HepG2 (cell line): ENCODE results near the gene KCTD19. TPM values are rescaled to one million over a fixed set of nuclear protein-coding genes. Genes with fewer than 3 reads are reported as not detected.
A peak's percentile ranks its signal among the peaks of the same experiment; 100 is the strongest.

Source experiments
- KDM3A ChIP-seq: IDR thresholded peaks from 2 replicates; pipeline ENCODE4 v1.6.1; 2018; ENCODE audit warnings: low read depth, missing compliant biosample characterization
- KLF6 ChIP-seq: IDR thresholded peaks from 2 replicates; pipeline ENCODE4 v1.8.0; 2016; ENCODE audit warnings: missing biosample characterization, missing genetic modification reagents
- XBP1 ChIP-seq: sonication (generic); formaldehyde crosslinking; IDR thresholded peaks from 2 replicates; pipeline ENCODE4 v1.5.0; 2020; ENCODE audit warnings: missing genetic modification reagents
- ZBED4 ChIP-seq: sonication (generic); formaldehyde crosslinking; IDR thresholded peaks from 2 replicates; pipeline ENCODE4 v1.4.0; 2020; ENCODE audit warnings: missing genetic modification reagents, borderline replicate concordance
- ZFP36L1 ChIP-seq: sonication (generic); formaldehyde crosslinking; IDR thresholded peaks from 2 replicates; pipeline ENCODE4 v1.8.0; 2022; ENCODE audit warnings: mild to moderate bottlenecking, missing genetic modification reagents, moderate library complexity
- ZNF678 ChIP-seq: sonication (generic); formaldehyde crosslinking; IDR thresholded peaks from 2 replicates; pipeline ENCODE4 v1.4.0; 2020; ENCODE audit warnings: mild to moderate bottlenecking, missing genetic modification reagents
- ZSCAN22 ChIP-seq: sonication (generic); formaldehyde crosslinking; IDR thresholded peaks from 2 replicates; pipeline ENCODE4 v1.4.0; 2020; ENCODE audit warnings: mild to moderate bottlenecking, missing genetic modification reagents
- polyA plus RNA-seq, 8 experiments: library from polyadenylated mRNA; depleted of rRNA in 3 of 8; stranded (reverse) in 7 of 8; unstranded in 1 of 8; fragments of >200 nt; fragmentation: Illumina TruSeq in 4 of 8; extraction: Trizol in 4 of 8; gene quantifications; 2 replicates each; pipeline versions ENCODE4 v1.2.1 to v1.2.3, GENCODE V29; 2011 to 2016; ENCODE audit warnings: low read depth in 4 of 8, missing spikeins in 1 of 8, mixed read lengths in 1 of 8; ENCODE audit not compliant: insufficient read depth in 1 of 8
- total RNA-seq, 5 experiments: library from RNA; depleted of rRNA; stranded (reverse); fragments of >200 nt; fragmentation: Illumina TruSeq; extraction: Trizol; gene quantifications; 2 replicates each; pipeline ENCODE4 v1.2.3, GENCODE V29; 2016; ENCODE audit warnings: low read depth in 1 of 5
- TF ChIP-seq, protein P1 (sequence below): sonication (generic); formaldehyde crosslinking; IDR thresholded peaks from 2 replicates; pipeline ENCODE4 v1.4.0; 2020; ENCODE audit warnings: mild to moderate bottlenecking, missing genetic modification reagents
- TF ChIP-seq, protein P2 (sequence below): sonication (generic); formaldehyde crosslinking; IDR thresholded peaks from 2 replicates; pipeline ENCODE4 v1.4.0; 2020; ENCODE audit warnings: mild to moderate bottlenecking, missing genetic modification reagents, borderline replicate concordance
- TF ChIP-seq, protein P3 (sequence below): IDR thresholded peaks from 2 replicates; pipeline ENCODE4 v1.6.1; 2016; ENCODE audit warnings: low read depth, borderline replicate concordance
- TF ChIP-seq, protein P4 (sequence below): sonication (generic); formaldehyde crosslinking; IDR thresholded peaks from 2 replicates; pipeline ENCODE4 v1.4.0; 2020; ENCODE audit warnings: mild to moderate bottlenecking, missing genetic modification reagents, borderline replicate concordance
- TF ChIP-seq, protein P5 (sequence below): sonication (generic); formaldehyde crosslinking; IDR thresholded peaks from 2 replicates; pipeline ENCODE4 v1.9.0; 2021; ENCODE audit warnings: missing genetic modification reagents, borderline replicate concordance

KCTD19 gene
- total and polyA plus RNA-seq, 2 of the 13 experiments (the other 11 are each of a cell fraction or from before 2014, with no cell fraction given): not detected

- TF ChIP-seq ZBED4 (CRISPR knock-in tag) (no peak), XBP1 (CRISPR knock-in tag) (no peak), KDM3A (CRISPR knock-in tag) (no peak), ZFP36L1 (CRISPR knock-in tag) (no peak), ZSCAN22 (no peak; the same call in 1 of the 2 replicates), KLF6 (CRISPR knock-in tag) (0 out of 2 replicates have a peak, but pooled peaks have one; percentile 1), ZNF678 (CRISPR knock-in tag) (peak; percentile 94; the same call in 1 of the 2 replicates)
- TF ChIP-seq, protein P1, sequence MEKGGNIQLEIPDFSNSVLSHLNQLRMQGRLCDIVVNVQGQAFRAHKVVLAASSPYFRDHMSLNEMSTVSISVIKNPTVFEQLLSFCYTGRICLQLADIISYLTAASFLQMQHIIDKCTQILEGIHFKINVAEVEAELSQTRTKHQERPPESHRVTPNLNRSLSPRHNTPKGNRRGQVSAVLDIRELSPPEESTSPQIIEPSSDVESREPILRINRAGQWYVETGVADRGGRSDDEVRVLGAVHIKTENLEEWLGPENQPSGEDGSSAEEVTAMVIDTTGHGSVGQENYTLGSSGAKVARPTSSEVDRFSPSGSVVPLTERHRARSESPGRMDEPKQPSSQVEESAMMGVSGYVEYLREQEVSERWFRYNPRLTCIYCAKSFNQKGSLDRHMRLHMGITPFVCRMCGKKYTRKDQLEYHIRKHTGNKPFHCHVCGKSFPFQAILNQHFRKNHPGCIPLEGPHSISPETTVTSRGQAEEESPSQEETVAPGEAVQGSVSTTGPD (CRISPR knock-in tag): no peak
- TF ChIP-seq, protein P2, sequence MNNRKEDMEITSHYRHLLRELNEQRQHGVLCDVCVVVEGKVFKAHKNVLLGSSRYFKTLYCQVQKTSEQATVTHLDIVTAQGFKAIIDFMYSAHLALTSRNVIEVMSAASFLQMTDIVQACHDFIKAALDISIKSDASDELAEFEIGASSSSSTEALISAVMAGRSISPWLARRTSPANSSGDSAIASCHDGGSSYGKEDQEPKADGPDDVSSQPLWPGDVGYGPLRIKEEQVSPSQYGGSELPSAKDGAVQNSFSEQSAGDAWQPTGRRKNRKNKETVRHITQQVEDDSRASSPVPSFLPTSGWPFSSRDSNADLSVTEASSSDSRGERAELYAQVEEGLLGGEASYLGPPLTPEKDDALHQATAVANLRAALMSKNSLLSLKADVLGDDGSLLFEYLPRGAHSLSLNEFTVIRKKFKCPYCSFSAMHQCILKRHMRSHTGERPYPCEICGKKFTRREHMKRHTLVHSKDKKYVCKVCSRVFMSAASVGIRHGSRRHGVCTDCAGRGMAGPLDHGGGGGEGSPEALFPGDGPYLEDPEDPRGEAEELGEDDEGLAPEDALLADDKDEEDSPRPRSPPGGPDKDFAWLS (CRISPR knock-in tag): no peak
- TF ChIP-seq, protein P3, sequence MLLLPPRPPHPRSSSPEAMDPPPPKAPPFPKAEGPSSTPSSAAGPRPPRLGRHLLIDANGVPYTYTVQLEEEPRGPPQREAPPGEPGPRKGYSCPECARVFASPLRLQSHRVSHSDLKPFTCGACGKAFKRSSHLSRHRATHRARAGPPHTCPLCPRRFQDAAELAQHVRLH: no peak
- TF ChIP-seq, protein P4, sequence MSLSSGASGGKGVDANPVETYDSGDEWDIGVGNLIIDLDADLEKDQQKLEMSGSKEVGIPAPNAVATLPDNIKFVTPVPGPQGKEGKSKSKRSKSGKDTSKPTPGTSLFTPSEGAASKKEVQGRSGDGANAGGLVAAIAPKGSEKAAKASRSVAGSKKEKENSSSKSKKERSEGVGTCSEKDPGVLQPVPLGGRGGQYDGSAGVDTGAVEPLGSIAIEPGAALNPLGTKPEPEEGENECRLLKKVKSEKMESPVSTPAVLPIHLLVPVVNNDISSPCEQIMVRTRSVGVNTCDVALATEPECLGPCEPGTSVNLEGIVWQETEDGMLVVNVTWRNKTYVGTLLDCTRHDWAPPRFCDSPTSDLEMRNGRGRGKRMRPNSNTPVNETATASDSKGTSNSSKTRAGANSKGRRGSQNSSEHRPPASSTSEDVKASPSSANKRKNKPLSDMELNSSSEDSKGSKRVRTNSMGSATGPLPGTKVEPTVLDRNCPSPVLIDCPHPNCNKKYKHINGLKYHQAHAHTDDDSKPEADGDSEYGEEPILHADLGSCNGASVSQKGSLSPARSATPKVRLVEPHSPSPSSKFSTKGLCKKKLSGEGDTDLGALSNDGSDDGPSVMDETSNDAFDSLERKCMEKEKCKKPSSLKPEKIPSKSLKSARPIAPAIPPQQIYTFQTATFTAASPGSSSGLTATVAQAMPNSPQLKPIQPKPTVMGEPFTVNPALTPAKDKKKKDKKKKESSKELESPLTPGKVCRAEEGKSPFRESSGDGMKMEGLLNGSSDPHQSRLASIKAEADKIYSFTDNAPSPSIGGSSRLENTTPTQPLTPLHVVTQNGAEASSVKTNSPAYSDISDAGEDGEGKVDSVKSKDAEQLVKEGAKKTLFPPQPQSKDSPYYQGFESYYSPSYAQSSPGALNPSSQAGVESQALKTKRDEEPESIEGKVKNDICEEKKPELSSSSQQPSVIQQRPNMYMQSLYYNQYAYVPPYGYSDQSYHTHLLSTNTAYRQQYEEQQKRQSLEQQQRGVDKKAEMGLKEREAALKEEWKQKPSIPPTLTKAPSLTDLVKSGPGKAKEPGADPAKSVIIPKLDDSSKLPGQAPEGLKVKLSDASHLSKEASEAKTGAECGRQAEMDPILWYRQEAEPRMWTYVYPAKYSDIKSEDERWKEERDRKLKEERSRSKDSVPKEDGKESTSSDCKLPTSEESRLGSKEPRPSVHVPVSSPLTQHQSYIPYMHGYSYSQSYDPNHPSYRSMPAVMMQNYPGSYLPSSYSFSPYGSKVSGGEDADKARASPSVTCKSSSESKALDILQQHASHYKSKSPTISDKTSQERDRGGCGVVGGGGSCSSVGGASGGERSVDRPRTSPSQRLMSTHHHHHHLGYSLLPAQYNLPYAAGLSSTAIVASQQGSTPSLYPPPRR (CRISPR knock-in tag): no peak
- TF ChIP-seq, protein P5, sequence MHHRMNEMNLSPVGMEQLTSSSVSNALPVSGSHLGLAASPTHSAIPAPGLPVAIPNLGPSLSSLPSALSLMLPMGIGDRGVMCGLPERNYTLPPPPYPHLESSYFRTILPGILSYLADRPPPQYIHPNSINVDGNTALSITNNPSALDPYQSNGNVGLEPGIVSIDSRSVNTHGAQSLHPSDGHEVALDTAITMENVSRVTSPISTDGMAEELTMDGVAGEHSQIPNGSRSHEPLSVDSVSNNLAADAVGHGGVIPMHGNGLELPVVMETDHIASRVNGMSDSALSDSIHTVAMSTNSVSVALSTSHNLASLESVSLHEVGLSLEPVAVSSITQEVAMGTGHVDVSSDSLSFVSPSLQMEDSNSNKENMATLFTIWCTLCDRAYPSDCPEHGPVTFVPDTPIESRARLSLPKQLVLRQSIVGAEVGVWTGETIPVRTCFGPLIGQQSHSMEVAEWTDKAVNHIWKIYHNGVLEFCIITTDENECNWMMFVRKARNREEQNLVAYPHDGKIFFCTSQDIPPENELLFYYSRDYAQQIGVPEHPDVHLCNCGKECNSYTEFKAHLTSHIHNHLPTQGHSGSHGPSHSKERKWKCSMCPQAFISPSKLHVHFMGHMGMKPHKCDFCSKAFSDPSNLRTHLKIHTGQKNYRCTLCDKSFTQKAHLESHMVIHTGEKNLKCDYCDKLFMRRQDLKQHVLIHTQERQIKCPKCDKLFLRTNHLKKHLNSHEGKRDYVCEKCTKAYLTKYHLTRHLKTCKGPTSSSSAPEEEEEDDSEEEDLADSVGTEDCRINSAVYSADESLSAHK (CRISPR knock-in tag): no peak
These were observed 47.0 kb downstream of the KCTD19 start, which contains the start of gene PLEKHG4 (continued) for GRCh38 chr16:67279296-67280089.
